B cell (primary cell): ENCODE data around the gene ASPHD1. TPM values are rescaled to one million over a fixed set of nuclear protein-coding genes. Genes with fewer than 3 reads are reported as not detected.

Experiments
- ATAC-seq: fragments of 200-7000 bp; cut with Tn5 transposase; one replicate; pipeline ENCODE4 v1.10.0; 2021; ENCODE audit warnings: low read depth, mild to moderate bottlenecking, moderate number of reproducible peaks, moderate library complexity
- CTCF ChIA-PET: fragments of 350-600 bp; sonication (Branson Sonifier 250); formaldehyde crosslinking; loops from one replicate; lab custom pipeline; 2021; ENCODE audit warnings: antibody characterized with exemption, inconsistent platforms; lab: Charles Lee
- POLR2A ChIA-PET: fragments of 350-600 bp; sonication (Branson Sonifier 250); formaldehyde crosslinking; loops from one replicate; lab custom pipeline; 2021; ENCODE audit warnings: antibody characterized with exemption; lab: Charles Lee
- DNase-seq: peaks from one replicate; pipeline ENCODE4 v3.0.0; 2013
- H2AFZ ChIP-seq: 2 replicates; pipeline ENCODE4 v1.6.1; 2012; ENCODE audit warnings: mild to moderate bottlenecking, low read depth, low read length; ENCODE audit not compliant: insufficient read depth, poor library complexity, severe bottlenecking
- H3K27ac ChIP-seq, 2 donors: 1 replicate in 1 of 2; 2 replicates in 1 of 2; pipeline ENCODE4 v1.5.1; 2012 to 2013; ENCODE audit warnings: low read length in 2 of 2, mild to moderate bottlenecking in 2 of 2, moderate library complexity in 1 of 2
- H3K27me3 ChIP-seq, 4 experiments: fragments of 200-600 bp in 1 of 4; sonication (generic) in 1 of 4; replicated peaks in 1 of 4; 1 replicate in 2 of 4; 2 replicates in 2 of 4; pipeline versions ENCODE4 v1.6.1 to v1.7.0; 2013 to 2016; ENCODE audit warnings: low read length in 3 of 4, mild to moderate bottlenecking in 2 of 4, mixed read lengths in 1 of 4, moderate library complexity in 1 of 4; ENCODE audit not compliant: insufficient read depth in 4 of 4, control insufficient read depth in 3 of 4; ENCODE audit errors: control extremely low read depth in 1 of 4
- H3K36me3 ChIP-seq, 2 experiments: replicated peaks in 1 of 2; 1 replicate in 1 of 2; 2 replicates in 1 of 2; pipeline versions ENCODE4 v1.6.1 to v1.7.1; 2013; ENCODE audit warnings: low read length in 1 of 2; ENCODE audit not compliant: insufficient read depth in 2 of 2, control insufficient read depth in 1 of 2; ENCODE audit errors: control extremely low read depth in 1 of 2, extremely low read depth in 1 of 2
- H3K4me1 ChIP-seq, 2 donors: fragments of 200-600 bp in 1 of 2; sonication (generic) in 1 of 2; 1 replicate in 1 of 2; 2 replicates in 1 of 2; pipeline versions ENCODE4 v1.5.1 to v1.6.1; 2013 to 2017; ENCODE audit warnings: low read length in 2 of 2; ENCODE audit not compliant: control insufficient read depth in 2 of 2, insufficient read depth in 2 of 2
- H3K4me2 ChIP-seq: replicated peaks from 2 replicates; pipeline ENCODE3; 2012; ENCODE audit warnings: mild to moderate bottlenecking, low read depth, low read length; ENCODE audit not compliant: poor library complexity, severe bottlenecking
- H3K4me3 ChIP-seq, 5 experiments: fragments of 200-600 bp in 1 of 5; sonication (generic) in 1 of 5; 1 replicate in 3 of 5; 2 replicates in 2 of 5; pipeline versions ENCODE4 v1.5.1 to v1.7.0; 2011 to 2016; ENCODE audit warnings: low read length in 4 of 5, mild to moderate bottlenecking in 4 of 5, low read depth in 2 of 5, control low read depth in 1 of 5, moderate library complexity in 1 of 5; ENCODE audit not compliant: insufficient read depth in 1 of 5; ENCODE audit errors: control extremely low read depth in 1 of 5, extremely low read depth in 1 of 5
- H3K79me2 ChIP-seq: fragments of 200-600 bp; sonication (generic); one replicate; pipeline ENCODE4 v1.6.0; 2016; ENCODE audit warnings: low read length; ENCODE audit not compliant: control insufficient read depth, insufficient read depth
- H3K9ac ChIP-seq: fragments of 200-600 bp; sonication (generic); 2 replicates; pipeline ENCODE4 v1.6.1; 2017; ENCODE audit warnings: mild to moderate bottlenecking, low read length, moderate library complexity
- H3K9me3 ChIP-seq, 3 donors: one replicate each; pipeline versions ENCODE4 v1.6.1 to v1.7.1; 2013; ENCODE audit warnings: low read length in 2 of 3; ENCODE audit not compliant: control insufficient read depth in 2 of 3, insufficient read depth in 1 of 3; ENCODE audit errors: control extremely low read depth in 1 of 3
- H4K20me1 ChIP-seq: 2 replicates; pipeline ENCODE4 v1.6.0; 2012; ENCODE audit warnings: mild to moderate bottlenecking, low read length; ENCODE audit not compliant: insufficient read depth, control insufficient read depth, poor library complexity, severe bottlenecking
- H3K27ac Mint-ChIP-seq: one replicate; pipeline ENCODE4 v1.8.0; 2021; ENCODE audit warnings: mixed read lengths
- H3K27me3 Mint-ChIP-seq: one replicate; pipeline ENCODE4 v1.8.0; 2021; ENCODE audit warnings: mixed read lengths
- H3K4me1 Mint-ChIP-seq: one replicate; pipeline ENCODE4 v1.8.0; 2021; ENCODE audit warnings: mixed read lengths
- H3K4me3 Mint-ChIP-seq: one replicate; pipeline ENCODE4 v1.8.0; 2021; ENCODE audit warnings: mixed read lengths
- H3K9me3 Mint-ChIP-seq: one replicate; pipeline ENCODE4 v1.8.0; 2022; ENCODE audit warnings: mixed read lengths; ENCODE audit not compliant: insufficient read depth
- CTCF ChIP-seq: fragments of 200-600 bp; IDR thresholded peaks from one replicate; pipeline ENCODE4 v1.8.0; 2022; ENCODE audit warnings: antibody characterized with exemption, mild to moderate bottlenecking
- EZH2 ChIP-seq: IDR thresholded peaks from 2 replicates; pipeline ENCODE4 v1.6.1; 2012; ENCODE audit warnings: borderline replicate concordance, low read depth, mild to moderate bottlenecking, moderate library complexity, low read length; ENCODE audit not compliant: insufficient read depth, poor library complexity, severe bottlenecking
- WGBS: methylation state at CpG from one replicate; pipeline ENCODE4 v1.1.5; 2013; ENCODE audit warnings: missing lambda C conversion rate; ENCODE audit not compliant: insufficient coverage; 5-methylcytosine and 5-hydroxymethylcytosine counted together
- intact Hi-C: fragments of 100-400 bp; cut with micrococcal nuclease; formaldehyde crosslinking; loops from one replicate; pipeline ENCODE4 v1.10.0; 2022
- polyA plus RNA-seq: library from polyadenylated mRNA; depleted of rRNA; stranded (reverse); fragments of >200 nt; gene quantifications from 2 replicates; pipeline ENCODE4 v1.2.3, GENCODE V29; 2012
- total RNA-seq, 2 donors: library from RNA; stranded (reverse); fragments of 120-200 nt in 1 of 2; gene quantifications; 1 replicate in 1 of 2; 2 replicates in 1 of 2; pipeline versions ENCODE4 v1.2.3 to v1.2.4, GENCODE V29; 2013 to 2022

Gene ASPHD1
- total and polyA plus RNA-seq, 2 donors (not counting 1 experiment from before 2014, with no cell fraction given): not detected

GRCh38 chr16:29891525-29892457, 8.5 kb upstream of the ASPHD1 start:
- Histone ChIP-seq H2AFZ (no peak overlapping the region), H3K36me3 (no peaks in the 10 kb centered on the region), H3K9ac (no peak overlapping the region), H3K27me3 (peaks cover 0 to 9% (median 0%) of the 10 kb centered on the region in 4 experiments), H3K79me2 (no peaks in the 10 kb centered on the region), H3K9me3 (no peaks in the 10 kb centered on the region), H3K4me3 (no peak overlapping the region), H3K4me2 (no peak overlapping the region), H3K4me1 (no peaks in the 10 kb centered on the region), H4K20me1 (no peaks in the 10 kb centered on the region), H3K27ac (no peak overlapping the region)
- ChIA-PET CTCF (no interaction called here), POLR2A (no interaction called here)
- TF ChIP-seq CTCF (no peak), EZH2 (no peak)
- intact Hi-C loops: no loop called here
- no peak overlapping the region for H3K27ac Mint-ChIP-seq
- no peaks in the 10 kb centered on the region for H3K4me1 Mint-ChIP-seq
- H3K4me3 Mint-ChIP-seq: no peak overlapping the region
- DNase-seq (no peak), ATAC-seq (no peak)
- no peaks in the 10 kb centered on the region for H3K9me3 Mint-ChIP-seq
- peaks cover 11% of the 10 kb centered on the region for H3K27me3 Mint-ChIP-seq
- 86% methylated on average over 8 of the region's 10 CpGs for WGBS

GRCh38 chr16:29892458-29892813, 7.9 kb upstream of the ASPHD1 start:
- ATAC-seq (no peak), DNase-seq (no peak)
- Mint-ChIP-seq H3K4me3 (no peak overlapping the region), H3K4me1 (no peaks in the 10 kb centered on the region), H3K9me3 (no peaks in the 10 kb centered on the region), H3K27me3 (peaks cover 15% of the 10 kb centered on the region), H3K27ac (no peak overlapping the region)
- CTCF ChIA-PET: no interaction called here
- 90% methylated on average over 5 of the region's 6 CpGs for WGBS
- no peaks in the 10 kb centered on the region for H4K20me1 ChIP-seq
- H3K4me3 ChIP-seq: no peak overlapping the region
- POLR2A ChIA-PET: no interaction called here
- H2AFZ ChIP-seq: no peak overlapping the region
- no peaks in the 10 kb centered on the region for H3K9me3 ChIP-seq
- TF ChIP-seq EZH2: no peak
- peaks cover 0 to 3% of the 10 kb centered on the region in 2 donors for H3K4me1 ChIP-seq
- H3K79me2 ChIP-seq: no peaks in the 10 kb centered on the region
- no peak overlapping the region for H3K9ac ChIP-seq
- no peak overlapping the region for H3K4me2 ChIP-seq
- no peak overlapping the region for H3K27ac ChIP-seq
- peaks cover 0 to 14% (median 3%) of the 10 kb centered on the region in 4 experiments for H3K27me3 ChIP-seq
- no peaks in the 10 kb centered on the region for H3K36me3 ChIP-seq
- intact Hi-C loops: no loop called here
